SJSA1 (cell line): ENCODE results near the gene NAPG. TPM values are rescaled to one million over a fixed set of nuclear protein-coding genes. Genes with fewer than 3 reads are reported as not detected.
"Not testable (repeated sequence)": the region's sequence is repeated elsewhere in the genome, so short reads cannot be mapped to it uniquely, and the experiment has no call there.

Source experiments
- DNase-seq, 2 experiments: peaks; one replicate each; pipeline ENCODE4 v3.0.0-alpha.2; 2015 to 2020; ENCODE audit warnings: low spot score in 2 of 2, low read depth in 1 of 2
- H3K27ac ChIP-seq: fragments of 250-450 bp; sonication (Bioruptor Pico); 2 replicates; pipeline ENCODE4 v1.5.1; 2020; ENCODE audit warnings: mild to moderate bottlenecking, moderate library complexity
- H3K27me3 ChIP-seq: fragments of 250-450 bp; sonication (Bioruptor Pico); replicated peaks from 2 replicates; pipeline ENCODE4 v1.5.1; 2020; ENCODE audit warnings: mild to moderate bottlenecking, moderate library complexity
- H3K36me3 ChIP-seq: fragments of 250-450 bp; sonication (Bioruptor Pico); 2 replicates; pipeline ENCODE4 v1.5.1; 2020; ENCODE audit warnings: mild to moderate bottlenecking
- H3K4me1 ChIP-seq: fragments of 250-450 bp; sonication (Bioruptor Pico); replicated peaks from 2 replicates; pipeline ENCODE4 v1.6.1; 2021; ENCODE audit warnings: mild to moderate bottlenecking
- H3K4me3 ChIP-seq: fragments of 250-450 bp; sonication (Bioruptor Pico); 2 replicates; pipeline ENCODE4 v1.5.1; 2020; ENCODE audit warnings: mild to moderate bottlenecking
- H3K9me3 ChIP-seq: fragments of 250-450 bp; sonication (Bioruptor Pico); replicated peaks from 2 replicates; pipeline ENCODE4 v1.5.1; 2020; ENCODE audit warnings: mild to moderate bottlenecking
- total RNA-seq: library from RNA; depleted of rRNA; stranded (reverse); fragments of >200 nt; shearing (Covaris generic); gene quantifications from 2 replicates; pipeline ENCODE4 v1.2.3, GENCODE V29; 2014

The NAPG gene
- total RNA-seq, 1 experiment from 2014 or later, result 62.4 TPM

DNA sequence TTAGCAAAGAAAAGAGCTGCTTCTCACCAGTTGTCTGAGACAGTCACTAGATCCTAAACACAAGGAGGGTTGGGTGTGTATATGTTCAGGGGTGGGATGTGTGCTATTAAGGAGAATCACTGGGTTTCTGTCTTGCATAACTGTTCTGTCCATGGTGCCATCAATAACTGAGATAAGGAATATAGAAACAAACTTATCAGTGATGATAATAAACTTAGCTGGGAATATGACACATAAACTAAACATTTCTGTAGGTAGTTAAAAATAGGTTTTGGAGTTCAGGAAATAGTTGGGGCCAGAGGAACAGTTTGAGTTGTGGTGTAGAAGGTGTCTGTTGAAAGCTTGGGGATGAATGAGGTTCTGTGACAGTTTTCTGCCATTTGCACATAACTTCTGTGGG lies 17.4 kb downstream of the NAPG start:
- Histone ChIP-seq H3K4me3 (no peak overlapping the region), H3K9me3 (no peaks in the 10 kb centered on the region), H3K27me3 (no peaks in the 10 kb centered on the region), H3K27ac (no peak overlapping the region), H3K4me1 (no peaks in the 10 kb centered on the region), H3K36me3 (peaks cover 80% of the 10 kb centered on the region)
- DNase-seq, result no peak

DNA sequence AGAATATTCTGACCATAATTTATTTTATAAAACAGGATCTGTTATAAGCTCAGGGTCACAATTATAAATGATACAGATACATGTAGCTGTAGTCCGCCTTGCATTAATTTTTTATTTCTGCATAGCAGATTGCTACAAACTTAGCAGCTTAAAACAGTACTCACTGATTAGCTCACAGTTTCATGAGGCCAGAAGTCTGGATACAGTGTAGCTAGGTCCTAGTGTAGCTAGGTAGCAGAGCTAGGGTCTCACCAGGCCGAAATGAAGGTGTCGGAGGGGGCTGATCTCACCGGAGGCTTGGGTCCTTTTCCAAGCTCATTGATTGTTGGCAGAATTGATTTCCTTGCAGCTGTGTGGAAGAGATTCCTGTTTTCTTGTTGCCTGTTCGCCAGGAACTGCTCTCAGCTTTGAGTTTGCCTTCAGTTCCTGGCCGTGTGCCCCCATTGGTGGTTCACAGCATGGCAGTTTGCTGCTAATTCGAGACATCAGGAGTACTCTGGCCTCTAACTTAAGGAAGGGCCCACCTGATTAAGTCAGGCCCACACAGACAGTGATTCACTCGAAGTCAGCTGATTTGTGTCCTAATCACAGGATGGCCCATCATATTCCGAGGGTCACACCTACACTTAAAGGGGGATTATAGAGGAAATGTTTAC lies 18.4 kb downstream of the NAPG start:
- no peak for DNase-seq
- Histone ChIP-seq H3K27ac (no peak overlapping the region), H3K4me1 (no peaks in the 10 kb centered on the region), H3K4me3 (no peak overlapping the region), H3K36me3 (peaks cover 80% of the 10 kb centered on the region), H3K27me3 (no peaks in the 10 kb centered on the region), H3K9me3 (no peaks in the 10 kb centered on the region)

DNA sequence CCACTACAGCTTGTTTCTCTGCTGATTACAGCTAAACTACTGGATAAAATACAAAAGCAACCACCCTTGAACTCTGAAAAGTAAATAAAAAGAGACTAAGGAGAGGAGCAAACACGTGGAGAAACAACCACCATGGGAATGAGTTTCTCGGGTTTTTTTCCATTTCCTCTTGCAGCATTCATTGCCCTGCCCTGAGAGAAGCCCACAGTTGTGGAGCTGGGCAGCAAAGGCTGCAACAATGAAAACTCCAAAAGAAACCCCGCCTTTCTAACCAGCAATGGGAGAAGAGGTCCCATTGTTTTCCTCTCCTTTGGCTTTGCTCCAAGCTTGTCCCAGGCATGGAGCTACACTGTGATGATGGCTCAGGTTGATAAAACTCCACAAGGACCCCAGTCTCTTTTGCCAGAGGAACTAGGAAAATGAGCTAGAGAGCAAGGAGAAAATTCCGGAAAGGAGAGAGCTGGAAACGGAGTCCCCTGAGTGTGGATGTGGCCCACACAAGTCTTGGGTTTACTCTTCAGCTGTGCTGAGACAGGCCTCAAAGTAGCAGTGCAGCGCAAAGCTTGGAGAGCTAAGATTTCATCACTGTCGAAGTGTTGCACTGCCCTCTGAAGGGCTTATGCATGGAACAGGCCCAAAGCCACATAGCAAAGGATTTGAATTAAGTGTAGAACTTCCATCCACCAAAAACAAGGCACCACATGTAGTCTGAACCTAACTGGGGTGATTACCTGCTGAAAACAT lies 20.9 kb downstream of the NAPG start:
- Histone ChIP-seq H3K4me3 (no peak overlapping the region), H3K4me1 (no peaks in the 10 kb centered on the region), H3K36me3 (peaks cover 75% of the 10 kb centered on the region), H3K27ac (no peak overlapping the region), H3K27me3 (no peaks in the 10 kb centered on the region), H3K9me3 (no peaks in the 10 kb centered on the region)
- no peak for DNase-seq

DNA sequence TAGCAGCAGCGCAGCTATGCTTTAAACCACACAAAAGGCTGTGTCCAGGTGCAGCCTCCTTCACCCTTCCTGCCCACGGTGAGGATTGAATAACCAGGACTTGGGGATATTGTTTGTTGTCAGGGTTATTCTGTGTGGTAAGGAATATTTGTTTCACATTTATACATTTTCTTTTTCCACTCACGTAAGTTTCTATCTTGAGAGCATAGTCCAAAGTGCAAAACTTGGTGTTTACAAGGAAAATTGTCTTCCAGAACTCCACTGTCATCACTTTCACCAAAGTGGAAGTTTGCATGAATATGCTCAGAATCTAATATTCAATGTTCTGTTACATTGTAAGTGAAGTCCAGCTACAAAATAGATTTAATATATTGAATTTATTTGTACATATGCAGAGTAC lies 26.4 kb downstream of the NAPG start:
- no peak for DNase-seq
- Histone ChIP-seq H3K9me3 (no peaks in the 10 kb centered on the region), H3K4me3 (no peak overlapping the region), H3K36me3 (peaks cover 76% of the 10 kb centered on the region), H3K4me1 (no peaks in the 10 kb centered on the region), H3K27me3 (no peaks in the 10 kb centered on the region), H3K27ac (no peak overlapping the region)

DNA sequence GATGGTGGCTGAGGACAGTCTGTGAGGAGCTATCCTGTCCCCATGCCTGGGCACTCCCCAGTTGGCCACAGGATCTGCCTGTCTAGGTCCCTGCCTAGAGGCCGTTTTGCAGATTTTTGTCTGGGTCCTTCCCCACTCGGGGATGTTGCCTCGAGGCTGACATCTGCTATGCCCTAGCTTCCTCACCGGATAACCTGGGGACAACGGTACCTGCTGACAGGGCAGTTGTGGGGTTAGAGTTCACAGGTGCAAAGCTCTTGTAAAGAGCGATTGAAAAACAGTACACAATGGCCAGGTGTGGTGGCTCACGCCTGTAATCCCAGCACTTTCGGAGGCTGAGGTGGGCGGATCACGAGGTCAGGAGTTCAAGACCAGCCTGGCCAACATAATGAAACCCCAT lies 30.4 kb downstream of the NAPG start:
- H3K4me1 ChIP-seq, DNase-seq, H3K27ac ChIP-seq, H3K4me3 ChIP-seq, H3K27me3 ChIP-seq, H3K9me3 ChIP-seq: not testable (repeated sequence)
- H3K36me3 ChIP-seq, result peaks cover 44% of the 10 kb centered on the region

DNA sequence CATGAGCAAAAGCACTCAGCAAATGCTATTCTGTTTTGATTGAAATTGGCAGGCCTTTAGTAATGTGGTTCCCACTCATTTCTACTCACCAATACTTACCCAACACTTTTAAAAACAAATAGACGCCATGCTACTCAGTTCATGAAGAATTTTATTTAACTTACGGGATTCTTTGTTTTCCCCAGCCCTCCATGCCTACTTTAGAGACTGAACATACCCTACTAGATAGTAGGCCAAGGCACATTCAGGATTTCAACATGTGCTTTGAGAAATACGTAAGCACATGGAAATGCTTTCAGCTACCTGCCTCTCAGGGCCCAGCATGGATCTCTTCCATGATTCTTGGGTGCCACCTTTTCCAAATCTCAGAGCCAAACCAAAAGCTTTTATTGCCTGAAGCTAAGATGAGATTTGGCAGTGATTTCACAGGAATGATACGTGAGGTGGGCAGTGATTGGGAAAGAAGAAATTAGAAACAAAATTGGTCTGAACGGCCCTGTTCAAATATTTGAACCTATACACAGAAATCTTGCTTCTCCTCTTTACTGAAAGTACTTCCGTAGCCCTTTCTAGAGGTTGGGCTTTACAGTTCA lies 31.4 kb downstream of the NAPG start:
- Histone ChIP-seq H3K9me3 (no peaks in the 10 kb centered on the region), H3K27me3 (no peaks in the 10 kb centered on the region), H3K4me1 (no peaks in the 10 kb centered on the region), H3K36me3 (peaks cover 35% of the 10 kb centered on the region), H3K4me3 (no peak overlapping the region), H3K27ac (no peak overlapping the region)
- no peak for DNase-seq

DNA sequence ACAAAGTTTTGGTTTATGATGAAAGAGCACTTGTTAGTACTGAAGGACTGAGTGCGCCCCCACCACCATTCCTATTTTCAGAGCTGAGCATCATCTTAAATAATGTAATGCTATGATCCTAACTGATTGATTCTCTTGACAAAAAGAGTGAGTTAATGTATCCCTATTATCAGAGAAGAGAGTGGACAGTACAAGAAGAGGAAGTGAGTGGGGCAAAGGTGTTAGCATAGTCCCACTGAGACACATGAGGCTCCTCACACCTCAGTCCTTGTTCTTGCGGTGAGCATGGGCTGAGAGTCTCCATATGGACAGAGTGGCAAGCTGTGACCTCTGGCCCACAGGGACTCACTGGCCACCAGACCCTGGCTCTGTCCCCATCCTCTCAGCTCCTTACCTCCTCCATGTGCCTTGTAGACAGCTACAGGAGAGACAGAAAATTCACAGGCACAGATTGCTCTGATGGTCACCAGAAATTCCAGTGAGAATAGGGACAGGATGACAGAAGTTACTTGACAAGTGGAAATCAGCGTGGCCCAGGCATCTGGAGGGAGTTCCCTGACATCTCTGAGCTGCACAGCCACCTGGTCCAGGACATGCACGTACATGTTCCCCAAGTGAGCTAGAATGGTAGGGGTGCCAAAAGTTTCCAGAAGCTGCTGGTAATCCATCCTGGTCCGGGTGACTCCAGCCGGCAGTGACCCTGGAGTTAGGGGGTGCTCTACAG lies 32.6 kb downstream of the NAPG start:
- Histone ChIP-seq H3K4me1 (no peaks in the 10 kb centered on the region), H3K36me3 (peaks cover 23% of the 10 kb centered on the region), H3K27me3 (no peaks in the 10 kb centered on the region), H3K9me3 (no peaks in the 10 kb centered on the region), H3K4me3 (no peak overlapping the region), H3K27ac (no peak overlapping the region)
- no peak for DNase-seq

DNA sequence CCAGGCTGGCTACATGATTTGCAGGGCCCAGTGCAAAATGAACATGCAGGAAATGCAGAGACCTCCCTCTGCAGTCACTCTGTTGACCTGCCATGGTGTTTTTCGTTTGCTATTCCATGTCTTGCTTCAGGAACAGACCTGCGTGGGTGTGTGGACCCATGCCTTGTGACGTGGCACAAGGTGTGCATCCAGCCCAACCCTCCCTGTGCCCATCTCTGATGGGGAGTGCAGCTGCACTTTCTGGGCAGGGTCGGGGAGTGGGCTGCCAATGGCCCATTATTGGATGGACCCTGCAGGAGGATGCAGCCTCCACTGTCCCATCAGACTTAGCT lies 33.1 kb downstream of the NAPG start:
- Histone ChIP-seq H3K27ac (no peak overlapping the region), H3K4me3 (no peak overlapping the region), H3K4me1 (no peaks in the 10 kb centered on the region), H3K36me3 (peaks cover 18% of the 10 kb centered on the region), H3K9me3 (no peaks in the 10 kb centered on the region), H3K27me3 (no peaks in the 10 kb centered on the region)
- DNase-seq, result no peak

DNA sequence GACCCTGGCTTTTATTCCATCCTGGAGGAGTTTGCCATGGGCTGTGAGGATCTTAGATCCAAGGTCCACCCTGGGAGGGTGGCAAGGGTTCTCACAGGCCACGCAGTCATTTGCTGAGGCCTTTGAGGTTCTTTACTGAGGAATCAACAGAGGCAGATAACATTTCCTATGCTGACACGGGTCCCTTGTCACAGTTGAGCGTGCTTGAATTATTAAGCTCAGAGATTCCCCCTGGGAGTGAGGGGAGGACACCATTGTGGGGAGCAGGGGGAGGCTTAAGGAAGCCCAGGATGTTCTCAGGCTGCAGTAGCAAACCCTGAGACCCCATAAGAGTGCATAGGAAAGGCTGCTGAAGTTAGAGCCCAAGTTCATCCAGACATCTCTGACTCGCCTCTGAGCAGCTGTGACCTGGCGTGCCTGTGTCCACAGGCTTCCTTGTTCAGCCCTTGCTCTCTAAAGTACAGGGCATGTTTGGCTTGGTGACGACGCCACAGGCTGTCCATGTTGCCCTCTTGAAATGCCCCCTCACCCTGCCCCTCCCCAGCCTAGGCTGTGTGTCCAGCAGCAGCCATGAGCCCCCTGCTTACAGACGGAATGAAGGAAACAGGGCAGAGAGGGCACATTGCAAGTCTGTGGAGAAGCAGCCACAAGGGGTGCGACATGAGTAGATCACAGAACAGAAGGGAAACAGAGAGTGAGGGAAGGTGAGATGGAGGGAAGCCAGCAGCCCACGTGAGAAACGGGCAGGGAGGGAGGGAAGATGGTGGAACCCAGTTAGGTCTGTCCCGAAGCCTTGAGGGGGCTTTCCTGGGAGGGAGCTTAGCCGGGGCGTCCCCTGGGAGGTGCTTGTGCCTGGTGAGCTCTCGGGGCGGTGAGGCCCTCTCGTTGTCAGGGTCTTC lies 34.0 kb downstream of the NAPG start:
- no peak for DNase-seq
- Histone ChIP-seq H3K4me1 (no peaks in the 10 kb centered on the region), H3K36me3 (peaks cover 9% of the 10 kb centered on the region), H3K4me3 (no peak overlapping the region), H3K9me3 (no peaks in the 10 kb centered on the region), H3K27me3 (no peaks in the 10 kb centered on the region), H3K27ac (no peak overlapping the region)

DNA sequence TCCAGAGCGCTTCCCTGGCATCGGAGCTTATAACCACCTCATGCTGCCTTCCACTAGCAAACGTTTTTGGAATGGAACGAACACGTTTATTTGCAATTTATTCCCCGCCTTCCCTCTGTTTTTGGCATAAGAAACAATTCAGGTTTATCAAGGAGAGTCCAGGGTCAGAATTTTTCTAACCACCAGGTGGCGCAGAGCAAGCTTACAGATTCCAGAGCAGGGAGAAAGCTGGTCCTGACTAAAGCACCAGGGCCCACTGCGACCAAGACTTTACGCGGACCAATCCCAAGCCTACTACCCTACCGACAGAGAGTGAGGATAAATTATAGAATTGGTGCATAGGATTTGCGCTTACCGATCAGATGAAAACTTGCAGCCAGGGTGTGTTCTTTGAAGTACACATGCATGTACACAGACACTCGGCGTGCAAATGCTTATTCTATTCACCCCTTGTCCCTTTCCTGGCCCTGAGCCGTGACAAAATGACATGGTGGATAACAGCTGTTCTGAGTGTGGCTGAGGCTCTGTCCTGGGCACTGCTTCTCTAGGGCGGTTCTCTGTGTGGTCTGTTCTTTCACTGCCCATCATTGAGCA lies 34.7 kb downstream of the NAPG start:
- no peak overlapping the region for H3K4me3 ChIP-seq
- peaks cover 1% of the 10 kb centered on the region; the same call in 1 of the 2 replicates for H3K36me3 ChIP-seq
- peak; percentile 57 to 67 for DNase-seq
- H3K27me3 ChIP-seq, result no peaks in the 10 kb centered on the region
- no peaks in the 10 kb centered on the region for H3K9me3 ChIP-seq
- H3K4me1 ChIP-seq, result no peaks in the 10 kb centered on the region
- no peak overlapping the region for H3K27ac ChIP-seq

DNA sequence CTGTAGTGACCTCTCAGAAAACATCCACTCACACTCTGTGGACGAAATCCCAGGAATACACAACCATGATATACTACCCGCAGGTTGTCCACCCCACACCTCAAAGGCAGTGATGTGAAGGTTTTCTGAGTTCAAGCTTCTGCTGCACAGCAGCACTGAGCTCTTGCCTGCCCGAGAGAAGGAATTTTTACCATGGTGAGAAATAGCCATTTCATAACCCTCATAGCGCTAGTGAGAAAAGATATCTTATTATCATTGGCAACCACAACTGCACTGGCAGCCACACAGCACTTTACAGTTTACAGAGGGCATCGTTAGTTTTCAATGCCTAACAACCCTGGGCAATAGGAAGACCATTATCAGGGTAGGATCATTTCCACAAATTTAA lies 36.9 kb downstream of the NAPG start:
- Histone ChIP-seq H3K27me3 (no peaks in the 10 kb centered on the region), H3K9me3 (no peaks in the 10 kb centered on the region), H3K4me3 (no peak overlapping the region), H3K4me1 (no peaks in the 10 kb centered on the region), H3K27ac (no peak overlapping the region), H3K36me3 (no peaks in the 10 kb centered on the region)
- no peak for DNase-seq

DNA sequence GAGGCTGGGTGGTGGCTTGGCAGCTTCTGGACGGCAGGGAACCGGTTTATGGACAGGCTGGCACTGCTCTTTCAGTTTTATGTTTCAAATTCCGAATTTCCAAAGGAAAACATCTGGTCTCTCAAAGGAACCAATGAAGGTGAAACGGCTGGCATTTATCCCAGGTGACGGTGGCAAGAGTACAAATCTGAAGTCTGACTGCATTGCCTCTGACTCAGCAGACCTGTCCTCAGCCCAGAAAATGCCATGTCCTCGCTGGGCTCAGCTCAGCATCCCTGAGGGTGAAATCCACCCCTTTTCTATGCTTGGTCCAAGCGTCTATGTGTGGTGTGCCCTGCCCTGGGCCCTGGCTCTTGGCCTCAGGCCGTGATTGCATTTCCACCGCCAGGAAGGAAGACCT lies 38.1 kb downstream of the NAPG start:
- no peak for DNase-seq
- no peaks in the 10 kb centered on the region for H3K4me1 ChIP-seq

More for the DNA sequence above, 38.1 kb downstream of the NAPG start:
- Histone ChIP-seq H3K4me3 (no peak overlapping the region), H3K27me3 (no peaks in the 10 kb centered on the region), H3K9me3 (no peaks in the 10 kb centered on the region), H3K27ac (no peak overlapping the region), H3K36me3 (no peaks in the 10 kb centered on the region)
